22Rv1 (cell line): Measurements from ENCODE around the gene NPB.
A peak's percentile ranks its signal among the peaks of the same experiment; 100 is the strongest.

Experiments used
- H3K27ac ChIP-seq: fragments of 450-650 bp; 2 replicates; pipeline ENCODE4 v1.5.1; 2017
- CTCF ChIP-seq: fragments of 450-650 bp; IDR thresholded peaks from 2 replicates; pipeline ENCODE4 v1.5.1; 2017; ENCODE audit warnings: mild to moderate bottlenecking
- ZFX ChIP-seq: fragments of 450-650 bp; IDR thresholded peaks from 2 replicates; pipeline ENCODE4 v1.6.1; 2017; ENCODE audit warnings: antibody characterized with exemption, borderline replicate concordance

Gene NPB

GRCh38 chr17:81922566-81923301 lies 20.7 kb downstream of the NPB start:
- no peak overlapping the region for H3K27ac ChIP-seq
- TF ChIP-seq CTCF = no peak
- no peak for TF ChIP-seq ZFX

- H3K27ac ChIP-seq = no peak overlapping the region
- TF ChIP-seq CTCF (no peak), ZFX (no peak)
Observed at GRCh38 chr17:81923302-81924260, 21.5 kb downstream of the NPB start.

- H3K27ac ChIP-seq = no peak overlapping the region
- TF ChIP-seq CTCF (no peak), ZFX (no peak)
Observed at GRCh38 chr17:81924557-81925532, 22.8 kb downstream of the NPB start.

GRCh38 chr17:81925860-81926450 lies 23.9 kb downstream of the NPB start:
- no peak for TF ChIP-seq CTCF
- no peak for TF ChIP-seq ZFX
- H3K27ac ChIP-seq = peak overlapping the region; percentile 85

GRCh38 chr17:81926451-81927151 lies 24.6 kb downstream of the NPB start:
- no peak for TF ChIP-seq ZFX
- no peak for TF ChIP-seq CTCF
- H3K27ac ChIP-seq = peak overlapping the region; percentile 85

- peak overlapping the region; percentile 85 for H3K27ac ChIP-seq
- TF ChIP-seq CTCF (no peak), ZFX (no peak)
Observed at GRCh38 chr17:81927152-81927652, 25.2 kb downstream of the NPB start.
